GM13977 (cell line): ENCODE data around the gene CRMP1.

Source experiments
- DNase-seq: peaks from one replicate; pipeline ENCODE4 v3.0.0; 2012; ENCODE audit warnings: low spot score
- CTCF ChIP-seq: IDR thresholded peaks from 2 replicates; pipeline ENCODE4 v1.5.1; 2012; ENCODE audit warnings: mild to moderate bottlenecking, control low read depth; ENCODE audit not compliant: insufficient read depth; ENCODE audit errors: extremely low read depth, missing control alignments
- in situ Hi-C: fragments of 300-500 bp; cut with MboI; formaldehyde crosslinking; loops from one replicate; pipeline ENCODE4 v1.12.0; 2022; ENCODE audit warnings: low sequenced_read_pairs, low pct_unique_long_range_greater_than_20kb, mixed read lengths, inconsistent platforms; ENCODE audit not compliant: unreplicated experiment

CRMP1 gene

GRCh38 chr4:5931526-5931925, 38.6 kb upstream of the CRMP1 start:
- in situ Hi-C loops: no loop called here
- DNase-seq: no peak
- no peak for TF ChIP-seq CTCF

- in situ Hi-C loops: no loop called here
- TF ChIP-seq CTCF: no peak
- no peak for DNase-seq
These were observed 38.0 kb upstream of the CRMP1 start for GRCh38 chr4:5930876-5931275.

- TF ChIP-seq CTCF: no peak
- in situ Hi-C loops: no loop called here
- no peak for DNase-seq
These were observed 37.6 kb upstream of the CRMP1 start for GRCh38 chr4:5930456-5930855.

- DNase-seq: no peak
- no peak for TF ChIP-seq CTCF
- in situ Hi-C loops: no loop called here
These were observed 36.0 kb upstream of the CRMP1 start for GRCh38 chr4:5928844-5929420.

- in situ Hi-C loops: no loop called here
- no peak for DNase-seq
- no peak for TF ChIP-seq CTCF
These were observed 35.4 kb upstream of the CRMP1 start for GRCh38 chr4:5928274-5928673.

- in situ Hi-C loops: no loop called here
- no peak for DNase-seq
- no peak for TF ChIP-seq CTCF
These were observed 34.9 kb upstream of the CRMP1 start for GRCh38 chr4:5927747-5928146.

GRCh38 chr4:5927116-5927515, 34.2 kb upstream of the CRMP1 start:
- in situ Hi-C loops: no loop called here
- no peak for DNase-seq
- no peak for TF ChIP-seq CTCF
